ENCODE results near the gene FZR1. TPM values are rescaled to one million over a fixed set of nuclear protein-coding genes. Genes with fewer than 3 reads are reported as not detected.

FZR1 gene
- polyA plus RNA-seq, 3 donors = 7.7 to 44.6 (median 9.4) TPM

- no peaks in the 10 kb centered on the region for H3K79me2 ChIP-seq (ENCODE audit: insufficient read depth, low read length)
- TF ChIP-seq, protein P1, sequence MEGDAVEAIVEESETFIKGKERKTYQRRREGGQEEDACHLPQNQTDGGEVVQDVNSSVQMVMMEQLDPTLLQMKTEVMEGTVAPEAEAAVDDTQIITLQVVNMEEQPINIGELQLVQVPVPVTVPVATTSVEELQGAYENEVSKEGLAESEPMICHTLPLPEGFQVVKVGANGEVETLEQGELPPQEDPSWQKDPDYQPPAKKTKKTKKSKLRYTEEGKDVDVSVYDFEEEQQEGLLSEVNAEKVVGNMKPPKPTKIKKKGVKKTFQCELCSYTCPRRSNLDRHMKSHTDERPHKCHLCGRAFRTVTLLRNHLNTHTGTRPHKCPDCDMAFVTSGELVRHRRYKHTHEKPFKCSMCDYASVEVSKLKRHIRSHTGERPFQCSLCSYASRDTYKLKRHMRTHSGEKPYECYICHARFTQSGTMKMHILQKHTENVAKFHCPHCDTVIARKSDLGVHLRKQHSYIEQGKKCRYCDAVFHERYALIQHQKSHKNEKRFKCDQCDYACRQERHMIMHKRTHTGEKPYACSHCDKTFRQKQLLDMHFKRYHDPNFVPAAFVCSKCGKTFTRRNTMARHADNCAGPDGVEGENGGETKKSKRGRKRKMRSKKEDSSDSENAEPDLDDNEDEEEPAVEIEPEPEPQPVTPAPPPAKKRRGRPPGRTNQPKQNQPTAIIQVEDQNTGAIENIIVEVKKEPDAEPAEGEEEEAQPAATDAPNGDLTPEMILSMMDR (IDR thresholded peaks at IDR 0.05) = no peak
- peaks cover 35% of the 10 kb centered on the region for H4K20me1 ChIP-seq (ENCODE audit: insufficient read depth, low read length)
- H3K9me3 Mint-ChIP-seq = peaks cover 0 to 2% (median 0%) of the 10 kb centered on the region in 7 donors
- H3K4me1 ChIP-seq (ENCODE audit: control insufficient read depth in 1 of 2, insufficient read depth in 2 of 2, low read length in 2 of 2) = no peaks in the 10 kb centered on the region
- H3K9ac ChIP-seq (ENCODE audit: insufficient read depth, low read length, poor library complexity, severe bottlenecking) = no peak overlapping the region
- no peak overlapping the region for H3K4me3 Mint-ChIP-seq
- H3K27me3 Mint-ChIP-seq (ENCODE audit: low read depth in 3 of 3) = peaks cover 0 to 4% (median 0%) of the 10 kb centered on the region in 3 donors
- H3K4me1 Mint-ChIP-seq = no peaks in the 10 kb centered on the region
- H2AFZ ChIP-seq (ENCODE audit: insufficient read depth, low read depth, low read length, poor library complexity, severe bottlenecking) = no peak overlapping the region
- no peak overlapping the region for H3K4me3 ChIP-seq (replicated peaks in 1 of 3; ENCODE audit: low read depth in 2 of 3, low read length in 3 of 3)
- H3K9me3 ChIP-seq (replicated peaks in 1 of 2; ENCODE audit: control insufficient read depth in 1 of 2, insufficient read depth in 1 of 2, low read length in 2 of 2) = no peaks in the 10 kb centered on the region
- peaks cover 16 to 27% of the 10 kb centered on the region in 2 donors for H3K36me3 Mint-ChIP-seq
- no peak overlapping the region for H3K4me2 ChIP-seq (replicated peaks; ENCODE audit: extremely low read depth, low read length, poor library complexity, severe bottlenecking)
- H3K27ac ChIP-seq (ENCODE audit: low read depth in 1 of 2, low read length in 2 of 2) = no peak overlapping the region
- intact Hi-C loops (cut with micrococcal nuclease) = no loop called here
- no peak overlapping the region for H3K27ac Mint-ChIP-seq
- H3K36me3 ChIP-seq (replicated peaks in 1 of 2; ENCODE audit: control insufficient read depth in 1 of 2, insufficient read depth in 2 of 2, low read length in 2 of 2) = peaks cover 11 to 29% of the 10 kb centered on the region in 2 donors
- no peaks in the 10 kb centered on the region for H3K27me3 ChIP-seq (ENCODE audit: control insufficient read depth in 2 of 2, insufficient read depth in 2 of 2, low read length in 2 of 2)
- 100% methylated on average over 2 of the region's 31 CpGs for WGBS (ENCODE audit: insufficient coverage)
- DNase-seq = no peak
Measured at GRCh38 chr19:3464587-3465235, 41.4 kb upstream of the FZR1 start.

DNA sequence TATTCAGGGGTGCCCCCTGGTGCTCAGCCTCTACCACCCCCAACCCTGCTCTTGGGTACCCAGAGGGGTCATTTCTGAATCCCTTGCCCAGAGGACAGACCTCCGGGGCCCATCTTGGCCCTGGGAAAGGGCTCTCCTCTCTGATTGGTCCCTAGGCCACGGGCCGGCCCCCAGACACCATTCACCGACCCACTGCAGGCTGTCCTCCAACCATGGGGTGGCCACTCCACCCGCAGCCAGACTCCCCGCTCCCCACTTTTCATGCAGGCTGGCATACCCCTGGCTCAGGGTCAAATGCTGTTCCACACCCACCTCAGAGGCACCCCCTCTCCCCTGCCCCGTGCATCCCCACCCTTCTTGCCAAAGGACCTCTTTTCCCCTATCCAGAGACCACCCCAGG, 40.6 kb upstream of the FZR1 start:
- Histone ChIP-seq H3K27me3 (ENCODE audit: control insufficient read depth in 2 of 2, insufficient read depth in 2 of 2, low read length in 2 of 2) (no peaks in the 10 kb centered on the region), H4K20me1 (ENCODE audit: insufficient read depth, low read length) (peaks cover 31% of the 10 kb centered on the region), H3K4me1 (ENCODE audit: control insufficient read depth in 1 of 2, insufficient read depth in 2 of 2, low read length in 2 of 2) (no peaks in the 10 kb centered on the region), H2AFZ (ENCODE audit: insufficient read depth, low read depth, low read length, poor library complexity, severe bottlenecking) (no peak overlapping the region), H3K36me3 (replicated peaks in 1 of 2; ENCODE audit: control insufficient read depth in 1 of 2, insufficient read depth in 2 of 2, low read length in 2 of 2) (peaks cover 8 to 21% of the 10 kb centered on the region in 2 donors), H3K9me3 (replicated peaks in 1 of 2; ENCODE audit: control insufficient read depth in 1 of 2, insufficient read depth in 1 of 2, low read length in 2 of 2) (no peaks in the 10 kb centered on the region), H3K4me2 (replicated peaks; ENCODE audit: extremely low read depth, low read length, poor library complexity, severe bottlenecking) (no peak overlapping the region), H3K4me3 (replicated peaks in 1 of 3; ENCODE audit: low read depth in 2 of 3, low read length in 3 of 3) (no peak overlapping the region), H3K79me2 (ENCODE audit: insufficient read depth, low read length) (no peaks in the 10 kb centered on the region), H3K9ac (ENCODE audit: insufficient read depth, low read length, poor library complexity, severe bottlenecking) (no peak overlapping the region), H3K27ac (ENCODE audit: low read depth in 1 of 2, low read length in 2 of 2) (no peak overlapping the region)
- peaks cover 12 to 19% of the 10 kb centered on the region in 2 donors for H3K36me3 Mint-ChIP-seq
- H3K4me3 Mint-ChIP-seq = no peak overlapping the region
- TF ChIP-seq, protein P1 (IDR thresholded peaks at IDR 0.05) = no peak
- H3K9me3 Mint-ChIP-seq = peaks cover 0 to 2% (median 0%) of the 10 kb centered on the region in 7 donors
- H3K27ac Mint-ChIP-seq = peak overlapping the region in 4 of 7 donors; percentile 22 to 76 (median 43)
- intact Hi-C loops (cut with micrococcal nuclease) = no loop called here
- WGBS (ENCODE audit: insufficient coverage) = 94% methylated on average over 7 of the region's 7 CpGs
- no peaks in the 10 kb centered on the region for H3K4me1 Mint-ChIP-seq
- no peak for DNase-seq
- peaks cover 0 to 6% (median 4%) of the 10 kb centered on the region in 3 donors for H3K27me3 Mint-ChIP-seq (ENCODE audit: low read depth in 3 of 3)

All from CD14-positive monocyte (primary cell).